Measurements from ENCODE around the gene ASB2. TPM values are rescaled to one million over a fixed set of nuclear protein-coding genes. Genes with fewer than 3 reads are reported as not detected.

ASB2 gene
- total and polyA plus RNA-seq, 4 donors = 9.1 to 57.0 (median 39.1) TPM

GRCh38 chr14:94018308-94018707, 41.9 kb upstream of the ASB2 start:
- H3K4me1 ChIP-seq (ENCODE audit: control insufficient read depth in 1 of 2, insufficient read depth in 2 of 2, low read length in 2 of 2) = no peaks in the 10 kb centered on the region
- ATAC-seq (ENCODE audit: low FRiP score) (no peak), DNase-seq (no peak)
- no peaks in the 10 kb centered on the region for H3K27me3 ChIP-seq (ENCODE audit: control insufficient read depth in 1 of 2, insufficient read depth in 2 of 2, low read length in 1 of 2)
- no peaks in the 10 kb centered on the region for H3K9me3 ChIP-seq (ENCODE audit: control insufficient read depth, low read length)
- H3K36me3 ChIP-seq (ENCODE audit: control insufficient read depth in 1 of 2, insufficient read depth in 2 of 2, low read length in 1 of 2) = no peaks in the 10 kb centered on the region
- intact Hi-C loops (cut with DNase I) = no loop called here
- H3K4me3 ChIP-seq (ENCODE audit: low read length in 2 of 2) = no peak overlapping the region
- H3K27ac ChIP-seq (ENCODE audit: low read depth in 1 of 2, low read length in 2 of 2) = no peak overlapping the region
- 78 to 83% methylated on average over 8 of the region's 8 CpGs for WGBS, 2 donors

- no peaks in the 10 kb centered on the region for H3K36me3 ChIP-seq (ENCODE audit: control insufficient read depth in 1 of 2, insufficient read depth in 2 of 2, low read length in 1 of 2)
- intact Hi-C loops (cut with DNase I) = no loop called here
- H3K27me3 ChIP-seq (ENCODE audit: control insufficient read depth in 1 of 2, insufficient read depth in 2 of 2, low read length in 1 of 2) = no peaks in the 10 kb centered on the region
- H3K4me3 ChIP-seq (ENCODE audit: low read length in 2 of 2) = no peak overlapping the region
- ATAC-seq (ENCODE audit: low FRiP score) = no peak
- no peak for DNase-seq
- no peak overlapping the region for H3K27ac ChIP-seq (ENCODE audit: low read depth in 1 of 2, low read length in 2 of 2)
- no peaks in the 10 kb centered on the region for H3K9me3 ChIP-seq (ENCODE audit: control insufficient read depth, low read length)
- H3K4me1 ChIP-seq (ENCODE audit: control insufficient read depth in 1 of 2, insufficient read depth in 2 of 2, low read length in 2 of 2) = no peaks in the 10 kb centered on the region
- WGBS, 2 donors = 63 to 71% methylated on average over 8 of the region's 8 CpGs
Observed at GRCh38 chr14:94016446-94016976, 40.1 kb upstream of the ASB2 start.

DNA sequence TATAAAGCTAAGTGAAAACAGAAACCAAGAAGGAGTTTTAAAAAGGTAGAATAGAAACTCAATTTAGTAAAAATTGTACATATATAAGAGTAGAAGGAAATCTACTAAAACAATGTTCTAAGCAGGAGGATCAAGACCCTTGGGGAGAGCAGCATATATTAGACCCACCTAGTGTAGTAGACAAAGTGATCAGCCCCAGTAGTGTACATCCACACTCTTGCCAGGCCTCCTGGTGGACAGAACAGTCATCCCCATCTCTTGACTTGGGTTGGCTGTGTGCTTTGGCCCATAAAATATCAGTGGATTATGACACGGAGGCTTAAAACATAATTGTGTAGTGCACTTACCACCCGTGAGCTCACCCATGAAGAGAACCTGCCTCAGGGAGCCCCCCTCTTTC, 38.9 kb upstream of the ASB2 start:
- DNase-seq (no peak), ATAC-seq (ENCODE audit: low FRiP score) (no peak)
- intact Hi-C loops (cut with DNase I) = no loop called here

GRCh38 chr14:94014382-94014781, 38.0 kb upstream of the ASB2 start:
- no peak overlapping the region for H3K4me3 ChIP-seq (ENCODE audit: low read length in 2 of 2)
- H3K36me3 ChIP-seq (ENCODE audit: control insufficient read depth in 1 of 2, insufficient read depth in 2 of 2, low read length in 1 of 2) = no peaks in the 10 kb centered on the region
- 90% methylated on average over 6 of the region's 6 CpGs for WGBS, 2 donors
- DNase-seq = no peak
- ATAC-seq (ENCODE audit: low FRiP score) = no peak
- no peaks in the 10 kb centered on the region for H3K9me3 ChIP-seq (ENCODE audit: control insufficient read depth, low read length)
- no peaks in the 10 kb centered on the region for H3K4me1 ChIP-seq (ENCODE audit: control insufficient read depth in 1 of 2, insufficient read depth in 2 of 2, low read length in 2 of 2)
- no peaks in the 10 kb centered on the region for H3K27me3 ChIP-seq (ENCODE audit: control insufficient read depth in 1 of 2, insufficient read depth in 2 of 2, low read length in 1 of 2)
- intact Hi-C loops (cut with DNase I) = no loop called here
- no peak overlapping the region for H3K27ac ChIP-seq (ENCODE audit: low read depth in 1 of 2, low read length in 2 of 2)

More for the DNA sequence above, 38.9 kb upstream of the ASB2 start:
- Histone ChIP-seq H3K9me3 (ENCODE audit: control insufficient read depth, low read length) (no peaks in the 10 kb centered on the region), H3K4me3 (ENCODE audit: low read length in 2 of 2) (no peak overlapping the region), H3K27me3 (ENCODE audit: control insufficient read depth in 1 of 2, insufficient read depth in 2 of 2, low read length in 1 of 2) (no peaks in the 10 kb centered on the region), H3K36me3 (ENCODE audit: control insufficient read depth in 1 of 2, insufficient read depth in 2 of 2, low read length in 1 of 2) (no peaks in the 10 kb centered on the region), H3K4me1 (ENCODE audit: control insufficient read depth in 1 of 2, insufficient read depth in 2 of 2, low read length in 2 of 2) (no peaks in the 10 kb centered on the region), H3K27ac (ENCODE audit: low read depth in 1 of 2, low read length in 2 of 2) (no peak overlapping the region)
- WGBS, 2 donors = 81 to 87% methylated on average over 2 of the region's 2 CpGs

DNA sequence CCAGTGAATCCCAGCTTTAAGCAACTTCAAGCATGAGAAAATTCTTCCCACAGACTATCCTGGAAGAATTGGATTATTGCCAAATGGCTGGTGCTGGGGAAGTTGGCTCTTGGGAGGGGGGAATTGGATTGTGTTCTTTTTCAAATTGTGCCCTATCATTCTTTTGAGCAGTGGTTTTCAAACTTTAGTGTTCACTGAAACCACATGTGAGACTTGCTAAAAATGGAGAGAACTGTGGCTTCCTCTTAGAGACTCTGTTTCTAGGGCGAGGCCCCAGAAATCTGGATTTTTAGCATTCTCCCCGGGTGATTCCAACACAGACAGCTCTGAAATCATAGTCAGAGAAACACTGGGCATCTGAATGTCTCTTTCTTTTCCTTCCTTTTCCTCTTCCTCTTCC, 35.4 kb upstream of the ASB2 start:
- Histone ChIP-seq H3K27me3 (ENCODE audit: control insufficient read depth in 1 of 2, insufficient read depth in 2 of 2, low read length in 1 of 2) (no peaks in the 10 kb centered on the region), H3K36me3 (ENCODE audit: control insufficient read depth in 1 of 2, insufficient read depth in 2 of 2, low read length in 1 of 2) (no peaks in the 10 kb centered on the region), H3K27ac (ENCODE audit: low read depth in 1 of 2, low read length in 2 of 2) (no peak overlapping the region), H3K4me3 (ENCODE audit: low read length in 2 of 2) (no peak overlapping the region), H3K9me3 (ENCODE audit: control insufficient read depth, low read length) (no peaks in the 10 kb centered on the region), H3K4me1 (ENCODE audit: control insufficient read depth in 1 of 2, insufficient read depth in 2 of 2, low read length in 2 of 2) (no peaks in the 10 kb centered on the region)
- WGBS, 2 donors = 56 to 62% methylated on average over 2 of the region's 2 CpGs
- intact Hi-C loops (cut with DNase I) = no loop called here
- no peak for ATAC-seq (ENCODE audit: low FRiP score)
- no peak for DNase-seq

GRCh38 chr14:94010625-94011024, 34.3 kb upstream of the ASB2 start:
- Histone ChIP-seq H3K36me3 (ENCODE audit: control insufficient read depth in 1 of 2, insufficient read depth in 2 of 2, low read length in 1 of 2) (no peaks in the 10 kb centered on the region), H3K4me1 (ENCODE audit: control insufficient read depth in 1 of 2, insufficient read depth in 2 of 2, low read length in 2 of 2) (no peaks in the 10 kb centered on the region), H3K4me3 (ENCODE audit: low read length in 2 of 2) (no peak overlapping the region), H3K27ac (ENCODE audit: low read depth in 1 of 2, low read length in 2 of 2) (no peak overlapping the region), H3K27me3 (ENCODE audit: control insufficient read depth in 1 of 2, insufficient read depth in 2 of 2, low read length in 1 of 2) (no peaks in the 10 kb centered on the region), H3K9me3 (ENCODE audit: control insufficient read depth, low read length) (no peaks in the 10 kb centered on the region)
- no peak for DNase-seq
- WGBS, 2 donors = 84 to 96% methylated on average over 6 of the region's 6 CpGs
- no peak for ATAC-seq (ENCODE audit: low FRiP score)
- intact Hi-C loops (cut with DNase I) = no loop called here

GRCh38 chr14:94009767-94010166, 33.4 kb upstream of the ASB2 start:
- ATAC-seq (ENCODE audit: low FRiP score) (no peak), DNase-seq (no peak)
- H3K4me1 ChIP-seq (ENCODE audit: control insufficient read depth in 1 of 2, insufficient read depth in 2 of 2, low read length in 2 of 2) = no peaks in the 10 kb centered on the region
- WGBS, 2 donors = 17 to 42% methylated on average over 4 of the region's 4 CpGs
- intact Hi-C loops (cut with DNase I) = no loop called here
- H3K9me3 ChIP-seq (ENCODE audit: control insufficient read depth, low read length) = no peaks in the 10 kb centered on the region
- no peak overlapping the region for H3K4me3 ChIP-seq (ENCODE audit: low read length in 2 of 2)
- H3K27me3 ChIP-seq (ENCODE audit: control insufficient read depth in 1 of 2, insufficient read depth in 2 of 2, low read length in 1 of 2) = no peaks in the 10 kb centered on the region
- H3K27ac ChIP-seq (ENCODE audit: low read depth in 1 of 2, low read length in 2 of 2) = no peak overlapping the region
- no peaks in the 10 kb centered on the region for H3K36me3 ChIP-seq (ENCODE audit: control insufficient read depth in 1 of 2, insufficient read depth in 2 of 2, low read length in 1 of 2)

- DNase-seq = no peak
- intact Hi-C loops (cut with DNase I) = no loop called here
Observed at GRCh38 chr14:94008234-94008633, 31.9 kb upstream of the ASB2 start.

DNA sequence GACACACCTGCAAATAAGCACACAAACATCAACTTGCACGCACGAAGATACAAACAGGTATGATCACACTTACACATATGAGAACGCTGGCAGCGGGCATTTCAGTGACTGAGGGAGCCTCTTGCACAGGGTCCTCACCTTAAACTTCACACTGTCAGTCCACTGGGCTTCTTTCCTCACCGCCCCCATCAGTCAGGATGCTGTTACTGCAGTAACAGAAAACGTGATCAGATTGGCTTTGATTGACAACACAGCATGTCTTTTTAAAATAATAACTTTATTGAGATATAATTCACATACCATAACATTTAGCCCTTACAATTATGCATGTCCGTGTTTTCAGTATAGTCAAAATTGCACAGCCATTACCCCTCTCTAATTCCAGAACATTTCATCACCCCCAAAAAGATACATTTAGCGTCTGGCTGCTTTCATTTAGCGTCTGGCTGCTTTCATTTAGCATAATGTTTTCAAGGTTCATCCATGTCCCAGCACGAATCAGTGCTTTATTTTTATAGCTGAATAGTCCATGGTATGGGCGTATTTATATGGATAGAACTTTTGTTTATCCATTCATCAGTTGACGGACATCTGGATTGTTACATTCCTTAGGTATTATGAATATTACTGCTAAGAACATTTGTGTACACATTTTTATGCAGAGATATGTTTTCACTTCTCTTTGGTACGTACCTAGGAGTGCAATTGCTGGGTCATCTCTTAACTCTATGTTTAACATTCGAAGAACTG, 29.1 kb upstream of the ASB2 start:
- DNase-seq (no peak), ATAC-seq (ENCODE audit: low FRiP score) (no peak)
- Histone ChIP-seq H3K4me1 (ENCODE audit: control insufficient read depth in 1 of 2, insufficient read depth in 2 of 2, low read length in 2 of 2) (no peaks in the 10 kb centered on the region), H3K9me3 (ENCODE audit: control insufficient read depth, low read length) (no peaks in the 10 kb centered on the region), H3K27ac (ENCODE audit: low read depth in 1 of 2, low read length in 2 of 2) (no peak overlapping the region), H3K27me3 (ENCODE audit: control insufficient read depth in 1 of 2, insufficient read depth in 2 of 2, low read length in 1 of 2) (no peaks in the 10 kb centered on the region), H3K36me3 (ENCODE audit: control insufficient read depth in 1 of 2, insufficient read depth in 2 of 2, low read length in 1 of 2) (no peaks in the 10 kb centered on the region), H3K4me3 (ENCODE audit: low read length in 2 of 2) (no peak overlapping the region)
- intact Hi-C loops (cut with DNase I) = no loop called here
- WGBS, 2 donors = 46 to 49% methylated on average over 14 of the region's 14 CpGs

More at GRCh38 chr14:94008234-94008633, 31.9 kb upstream of the ASB2 start:
- no peaks in the 10 kb centered on the region for H3K27me3 ChIP-seq (ENCODE audit: control insufficient read depth in 1 of 2, insufficient read depth in 2 of 2, low read length in 1 of 2)
- no peak overlapping the region for H3K27ac ChIP-seq (ENCODE audit: low read depth in 1 of 2, low read length in 2 of 2)
- H3K36me3 ChIP-seq (ENCODE audit: control insufficient read depth in 1 of 2, insufficient read depth in 2 of 2, low read length in 1 of 2) = no peaks in the 10 kb centered on the region
- H3K4me1 ChIP-seq (ENCODE audit: control insufficient read depth in 1 of 2, insufficient read depth in 2 of 2, low read length in 2 of 2) = no peaks in the 10 kb centered on the region
- H3K9me3 ChIP-seq (ENCODE audit: control insufficient read depth, low read length) = no peaks in the 10 kb centered on the region
- no peak overlapping the region for H3K4me3 ChIP-seq (ENCODE audit: low read length in 2 of 2)
- 81 to 88% methylated on average over 3 of the region's 3 CpGs for WGBS, 2 donors
- no peak for ATAC-seq (ENCODE audit: low FRiP score)
